ENCODE measurements around the gene GUCY2D. TPM values are rescaled to one million over a fixed set of nuclear protein-coding genes. Genes with fewer than 3 reads are reported as not detected.
"Not testable (repeated sequence)": the region's sequence is repeated elsewhere in the genome, so short reads cannot be mapped to it uniquely, and the experiment has no call there.

The GUCY2D gene
- under 1 TPM in 3 of 5 donors, not detected in 2; 0.12 to 0.33 (median 0.27) TPM for polyA plus RNA-seq (ENCODE audit: insufficient read depth in 1 of 5, insufficient read length in 5 of 5, low replicate concordance in 1 of 5)
- long read RNA-seq, donor 1: 0 reads
- long read RNA-seq, donor 2: 0 reads
- long read RNA-seq, donor 3: 0 reads
- long read RNA-seq, donor 4: 0 reads
- long read RNA-seq, donor 5: 0 reads
- long read RNA-seq, donor 6: 0 reads
- long read RNA-seq, donor 7: 0 reads
- long read RNA-seq, donor 8: 0 reads

- DNase-seq: no peak
Measured at GRCh38 chr17:8001976-8002720, at the start of gene GUCY2D. Gene GUCY2D (plus strand): TSS chr17:8002615. CDS start chr17:8003048, 433 bp downstream.

DNA sequence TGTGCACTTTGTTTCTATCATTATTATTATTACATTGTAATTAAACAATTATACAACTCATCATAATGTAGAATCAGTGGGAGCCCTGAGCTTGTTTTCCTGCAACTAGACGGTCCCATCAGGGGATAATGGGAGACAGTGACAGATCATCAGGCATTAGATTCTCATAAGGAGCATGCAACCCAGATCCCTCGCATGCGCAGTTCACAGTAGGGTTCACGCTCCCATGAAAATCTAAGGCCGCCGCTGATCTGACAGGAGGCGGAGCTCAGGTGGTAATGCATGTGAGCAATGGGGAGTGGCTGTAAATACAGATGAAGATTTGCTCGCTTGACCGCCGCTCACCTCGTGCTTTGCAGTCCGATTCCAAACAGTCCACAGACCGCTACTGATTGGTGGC lies 49.1 kb upstream of the GUCY2D start:
- not testable (repeated sequence) for DNase-seq

GRCh38 chr17:7955414-7956227 lies 46.8 kb upstream of the GUCY2D start:
- no peak for DNase-seq

- peak; percentile 35 to 46 for DNase-seq
Measured at GRCh38 chr17:7956228-7956965, 46.0 kb upstream of the GUCY2D start.

DNA sequence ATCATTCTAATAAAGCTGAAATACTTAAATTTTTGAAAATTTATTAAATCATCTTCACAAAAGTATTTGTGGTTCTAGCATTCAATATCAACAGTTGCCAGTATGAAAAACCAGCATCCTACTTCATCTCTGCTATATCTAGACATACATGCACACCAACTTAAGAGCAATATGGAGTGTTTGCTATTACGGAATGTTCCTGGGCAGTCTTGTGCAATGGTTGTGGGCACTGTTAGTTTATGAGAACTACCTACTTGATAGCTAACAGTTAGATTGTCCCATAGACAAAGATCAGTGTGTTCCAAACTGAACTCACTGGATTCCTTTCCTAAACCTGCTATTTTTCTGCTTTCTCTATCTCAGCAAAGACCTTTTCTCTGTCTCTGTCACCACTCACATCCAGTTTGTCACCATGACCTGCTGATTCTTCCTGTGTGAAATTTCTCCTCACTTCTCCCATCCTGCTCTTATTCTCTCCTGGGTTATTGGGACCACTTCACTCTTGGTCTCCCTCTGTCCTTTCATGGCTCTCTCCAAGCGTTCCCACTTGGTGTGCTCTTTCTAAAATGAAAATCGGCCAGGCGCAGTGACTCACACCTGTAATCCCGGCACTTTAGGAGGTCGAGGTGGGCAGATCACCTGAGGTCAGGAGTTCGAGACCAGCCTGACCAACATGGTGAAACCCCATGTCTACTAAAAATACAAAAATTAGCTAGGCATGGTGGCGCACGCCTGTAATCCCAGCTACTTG lies 42.7 kb upstream of the GUCY2D start:
- DNase-seq: peak in 1 of 2 donors; percentile 30

DNA sequence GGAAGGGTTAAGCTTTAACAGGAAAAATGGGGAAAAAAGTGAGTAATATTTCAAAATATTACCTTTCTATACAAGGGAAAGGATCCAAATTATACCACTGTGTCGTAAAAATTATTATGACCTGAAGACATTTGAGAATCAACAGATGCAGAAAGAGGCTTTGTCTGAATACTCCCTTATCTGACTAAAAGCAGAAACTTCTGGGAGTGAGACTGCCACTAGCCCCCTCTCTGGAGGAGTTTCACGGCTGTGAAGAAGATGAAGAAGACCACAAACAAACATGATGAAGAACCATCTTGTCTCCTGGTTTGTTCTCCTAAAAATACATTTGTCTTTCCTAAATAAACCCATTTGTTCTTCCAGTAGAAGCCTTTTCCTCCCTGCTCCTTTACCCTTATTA lies 41.0 kb upstream of the GUCY2D start:
- no peak for DNase-seq

DNA sequence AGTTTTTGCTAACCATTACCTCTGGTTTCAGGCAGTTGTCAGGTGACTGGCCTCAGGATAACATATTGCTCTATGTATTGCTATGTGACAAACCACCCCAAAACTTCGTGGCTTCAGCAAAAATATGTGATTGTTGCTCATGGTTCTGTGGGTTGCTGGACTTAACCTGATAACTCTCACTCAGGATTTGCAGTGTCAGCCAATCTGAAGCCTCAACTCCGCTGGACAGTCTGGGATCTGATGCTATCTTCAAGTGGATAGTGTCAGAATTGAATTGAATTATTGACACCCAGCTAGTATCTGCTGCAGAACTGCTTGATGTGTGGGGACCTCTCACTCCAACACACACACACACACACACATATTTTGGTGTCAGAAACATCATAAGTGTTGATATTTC lies 34.7 kb upstream of the GUCY2D start:
- no peak for DNase-seq

GRCh38 chr17:7969433-7969832 lies 33.0 kb upstream of the GUCY2D start:
- no peak for DNase-seq

DNA sequence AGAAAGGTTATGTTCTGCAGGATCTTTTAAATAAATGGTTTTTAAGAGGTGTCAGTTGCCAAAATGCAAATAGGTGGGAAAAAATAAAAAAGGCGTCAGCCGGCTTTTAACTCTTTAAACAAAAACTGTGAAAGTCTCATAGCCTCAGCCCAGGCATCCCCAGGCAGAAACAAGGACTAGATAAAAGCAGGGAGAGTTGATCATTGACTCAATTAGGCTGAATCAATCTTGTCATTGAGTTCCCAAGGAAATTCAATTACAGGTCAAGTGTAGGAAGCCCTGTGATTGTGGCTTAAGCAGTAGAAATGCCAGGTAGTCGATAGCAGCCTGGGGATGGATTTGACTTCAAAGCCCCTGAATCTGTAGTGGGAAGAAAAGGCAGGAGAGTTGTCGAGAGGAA lies 30.8 kb upstream of the GUCY2D start:
- DNase-seq: no peak

- no peak for DNase-seq
Measured at GRCh38 chr17:7972131-7972785, 30.2 kb upstream of the GUCY2D start.

- DNase-seq: no peak
Measured at GRCh38 chr17:7974638-7975131, 27.7 kb upstream of the GUCY2D start.

- no peak for DNase-seq
Measured at GRCh38 chr17:7977039-7977438, 25.4 kb upstream of the GUCY2D start.

DNA sequence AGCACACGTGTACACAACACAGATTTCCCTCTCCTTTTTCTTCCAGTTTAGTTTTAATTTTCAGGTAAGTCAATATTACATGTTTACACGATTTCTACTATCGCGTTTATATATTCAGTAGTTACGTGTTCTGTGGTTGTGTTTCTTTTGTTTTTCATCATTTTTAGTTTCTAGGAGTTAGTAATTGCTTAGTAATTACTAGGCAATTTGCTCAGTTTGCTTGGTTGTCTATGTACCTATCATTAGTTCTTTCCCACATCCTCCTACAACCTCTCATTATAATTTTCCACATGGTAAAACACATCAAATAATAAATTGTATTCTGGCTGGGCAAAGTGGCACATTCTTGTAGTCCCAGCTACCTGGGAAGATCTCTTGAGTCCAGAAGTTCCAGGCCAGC lies 24.6 kb upstream of the GUCY2D start:
- DNase-seq: no peak

DNA sequence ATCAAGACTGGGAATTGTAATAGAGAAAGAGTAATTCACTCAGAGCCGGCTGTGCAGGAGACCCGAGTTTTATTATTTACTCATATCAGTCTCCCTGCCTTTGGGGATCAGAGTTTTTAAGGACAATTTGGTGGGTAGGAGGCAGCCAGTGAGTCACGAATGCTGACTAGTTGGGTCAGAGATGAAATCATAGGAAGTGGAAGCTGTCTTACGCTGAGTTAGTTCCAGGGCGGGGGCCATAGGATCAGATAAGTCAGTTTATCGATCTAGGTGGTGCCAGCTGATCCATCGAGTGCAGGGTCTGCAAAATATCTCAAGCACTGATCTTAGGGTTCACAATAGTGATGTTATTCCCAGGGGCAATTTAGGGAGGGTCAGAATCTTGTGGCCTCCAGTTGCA lies 20.2 kb upstream of the GUCY2D start:
- no peak for DNase-seq

DNA sequence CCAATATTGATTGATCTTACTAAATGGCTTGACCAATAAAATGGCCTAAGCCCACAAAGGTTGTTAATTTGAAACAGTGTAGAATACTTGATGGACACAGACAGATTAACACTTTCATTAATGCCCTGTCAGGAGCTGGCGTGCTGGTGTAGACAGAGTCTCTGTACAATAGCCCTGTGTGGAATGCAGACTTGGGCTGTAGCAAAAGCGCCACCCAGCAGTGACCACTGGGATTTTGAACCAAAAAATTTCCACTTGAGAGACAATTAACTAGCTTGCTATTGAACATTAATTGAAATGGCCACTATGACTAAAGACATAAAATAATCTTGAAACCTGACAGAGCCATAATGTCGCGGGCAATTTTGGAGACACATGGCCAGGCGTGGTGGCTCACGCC lies 19.7 kb upstream of the GUCY2D start:
- DNase-seq: no peak

DNA sequence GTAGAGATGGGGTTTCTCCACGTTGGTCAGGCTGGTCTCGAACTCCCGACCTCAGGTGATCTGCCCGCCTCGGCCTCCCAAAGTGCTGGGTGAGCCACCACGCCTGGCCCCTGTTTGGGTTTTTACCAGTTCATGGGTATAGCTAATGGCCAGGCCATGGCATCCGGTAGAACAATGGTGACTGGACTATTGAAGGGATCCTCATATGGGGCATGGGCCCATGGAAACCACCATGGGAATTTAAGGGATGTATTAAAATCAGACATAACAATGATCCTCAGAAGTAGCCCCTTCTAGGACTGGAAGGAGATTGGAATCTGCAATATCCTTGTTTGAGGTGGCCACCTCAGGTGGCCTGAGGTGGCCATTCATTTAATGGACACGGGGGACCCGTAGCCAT lies 17.5 kb upstream of the GUCY2D start:
- no peak for DNase-seq

DNA sequence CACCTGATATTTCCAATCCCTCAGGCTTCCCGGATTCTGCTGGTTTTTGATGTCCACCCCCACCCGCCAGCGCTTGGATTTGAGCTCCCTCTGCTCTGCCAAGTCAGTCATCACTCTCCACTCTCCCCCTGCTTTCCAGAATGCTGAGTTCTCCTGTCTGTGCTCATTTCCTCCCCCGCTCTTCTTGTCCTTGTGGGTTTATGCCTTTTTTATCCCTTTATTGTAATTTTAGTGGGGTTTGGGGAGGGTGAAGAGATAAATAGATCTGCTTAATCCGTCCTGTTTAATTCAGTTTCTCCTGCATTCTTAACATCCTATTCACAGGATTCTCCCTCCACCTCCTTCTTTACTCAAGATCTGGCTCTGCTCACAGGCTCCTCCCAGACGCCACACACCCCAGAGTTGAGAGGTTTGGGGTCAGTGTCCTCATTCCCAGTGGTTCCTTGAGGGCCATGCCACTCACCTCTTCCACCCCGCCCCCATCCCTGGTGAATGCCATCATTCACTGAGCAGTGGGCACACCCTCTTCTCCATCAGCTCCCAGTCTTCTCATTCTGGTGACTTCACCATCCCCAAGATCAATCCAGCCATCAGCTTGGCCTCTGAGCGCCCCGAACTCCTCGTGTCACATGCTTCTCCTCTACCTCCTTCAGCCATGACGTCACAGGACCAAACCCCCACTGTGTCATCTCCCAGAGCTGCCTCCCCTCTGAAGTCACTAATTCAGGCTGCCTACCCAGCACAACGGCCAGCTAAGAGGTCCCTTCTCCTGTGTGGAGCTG lies 15.1 kb upstream of the GUCY2D start:
- DNase-seq: no peak

GRCh38 chr17:7988750-7989178 lies 13.7 kb upstream of the GUCY2D start:
- peak; percentile 67 to 77 for DNase-seq
